HG03066 (cell line): Measurements from ENCODE around the gene SAP30L.

ENCODE experiments used
- ATAC-seq: cut with Tn5 transposase; IDR thresholded peaks from one replicate; pipeline ENCODE4 v1.9.1; 2021; ENCODE audit warnings: low read depth; ENCODE audit not compliant: unreplicated experiment

Gene SAP30L

GRCh38 chr5:154460172-154460571 is 14.4 kb downstream of the SAP30L start:
- ATAC-seq = no peak

- ATAC-seq = no peak
Measured at GRCh38 chr5:154461531-154461930, 15.7 kb downstream of the SAP30L start.

- ATAC-seq = no peak
Measured at GRCh38 chr5:154464438-154464837, 18.6 kb downstream of the SAP30L start.

- ATAC-seq = no peak
Measured at GRCh38 chr5:154465169-154465568, 19.4 kb downstream of the SAP30L start.

- ATAC-seq = no peak
Measured at GRCh38 chr5:154466147-154466546, 20.4 kb downstream of the SAP30L start.

- no peak for ATAC-seq
Measured at GRCh38 chr5:154466671-154467070, 20.9 kb downstream of the SAP30L start.

- peak; percentile 95 for ATAC-seq
Measured at GRCh38 chr5:154467655-154468354, 22.0 kb downstream of the SAP30L start.

GRCh38 chr5:154470137-154470536 is 24.3 kb downstream of the SAP30L start:
- ATAC-seq = no peak

GRCh38 chr5:154470947-154471870 is 25.4 kb downstream of the SAP30L start:
- no peak for ATAC-seq

- no peak for ATAC-seq
Measured at GRCh38 chr5:154472871-154473580, 27.2 kb downstream of the SAP30L start.

GRCh38 chr5:154473581-154474283 is 27.9 kb downstream of the SAP30L start:
- no peak for ATAC-seq

- no peak for ATAC-seq
Measured at GRCh38 chr5:154474396-154475334, 28.9 kb downstream of the SAP30L start.

- ATAC-seq = no peak
Measured at GRCh38 chr5:154475591-154476353, 30.0 kb downstream of the SAP30L start.

GRCh38 chr5:154476354-154477205 is 30.8 kb downstream of the SAP30L start:
- no peak for ATAC-seq

- ATAC-seq = no peak
Measured at GRCh38 chr5:154477382-154478223, 31.8 kb downstream of the SAP30L start.

- no peak for ATAC-seq
Measured at GRCh38 chr5:154478224-154478565, 32.4 kb downstream of the SAP30L start, which contains the start of gene HAND1. HAND1 (minus strand) TSS chr5:154478227; CDS start chr5:154478008, 219 bp downstream.

- ATAC-seq = no peak
Measured at GRCh38 chr5:154478752-154479159, 33.0 kb downstream of the SAP30L start.
